ENCODE data around the gene ENOX2.

Gene ENOX2

DNA sequence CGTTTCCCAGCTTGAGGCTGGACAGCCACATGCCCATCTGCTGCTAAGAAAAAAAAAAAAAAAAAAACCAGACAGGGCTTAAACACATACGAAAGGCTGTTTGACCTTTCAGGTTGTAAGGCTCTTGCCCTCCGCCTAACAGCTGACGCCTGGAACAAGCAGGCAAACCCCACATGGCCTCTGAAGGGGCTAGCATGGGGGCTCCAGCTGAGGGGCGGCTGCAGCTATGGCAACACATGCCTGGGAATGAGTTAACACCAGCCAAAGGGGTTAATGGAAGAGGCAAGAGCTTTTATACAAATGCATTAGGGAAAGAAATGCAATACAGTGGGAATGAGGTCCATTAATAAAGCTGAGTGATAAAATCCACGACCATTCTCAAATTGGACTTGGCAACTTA, 183.6 kb downstream of the ENOX2 start:
- DNase-seq (ENCODE audit: low read depth), result no peak
- H3K4me3 ChIP-seq (ENCODE audit: low read depth, low read length), result no peak overlapping the region
- TF ChIP-seq, protein P1, sequence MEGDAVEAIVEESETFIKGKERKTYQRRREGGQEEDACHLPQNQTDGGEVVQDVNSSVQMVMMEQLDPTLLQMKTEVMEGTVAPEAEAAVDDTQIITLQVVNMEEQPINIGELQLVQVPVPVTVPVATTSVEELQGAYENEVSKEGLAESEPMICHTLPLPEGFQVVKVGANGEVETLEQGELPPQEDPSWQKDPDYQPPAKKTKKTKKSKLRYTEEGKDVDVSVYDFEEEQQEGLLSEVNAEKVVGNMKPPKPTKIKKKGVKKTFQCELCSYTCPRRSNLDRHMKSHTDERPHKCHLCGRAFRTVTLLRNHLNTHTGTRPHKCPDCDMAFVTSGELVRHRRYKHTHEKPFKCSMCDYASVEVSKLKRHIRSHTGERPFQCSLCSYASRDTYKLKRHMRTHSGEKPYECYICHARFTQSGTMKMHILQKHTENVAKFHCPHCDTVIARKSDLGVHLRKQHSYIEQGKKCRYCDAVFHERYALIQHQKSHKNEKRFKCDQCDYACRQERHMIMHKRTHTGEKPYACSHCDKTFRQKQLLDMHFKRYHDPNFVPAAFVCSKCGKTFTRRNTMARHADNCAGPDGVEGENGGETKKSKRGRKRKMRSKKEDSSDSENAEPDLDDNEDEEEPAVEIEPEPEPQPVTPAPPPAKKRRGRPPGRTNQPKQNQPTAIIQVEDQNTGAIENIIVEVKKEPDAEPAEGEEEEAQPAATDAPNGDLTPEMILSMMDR (IDR thresholded peaks at IDR 0.05; ENCODE audit: insufficient read depth, low read depth, low read length, missing control alignments), result no peak

DNA sequence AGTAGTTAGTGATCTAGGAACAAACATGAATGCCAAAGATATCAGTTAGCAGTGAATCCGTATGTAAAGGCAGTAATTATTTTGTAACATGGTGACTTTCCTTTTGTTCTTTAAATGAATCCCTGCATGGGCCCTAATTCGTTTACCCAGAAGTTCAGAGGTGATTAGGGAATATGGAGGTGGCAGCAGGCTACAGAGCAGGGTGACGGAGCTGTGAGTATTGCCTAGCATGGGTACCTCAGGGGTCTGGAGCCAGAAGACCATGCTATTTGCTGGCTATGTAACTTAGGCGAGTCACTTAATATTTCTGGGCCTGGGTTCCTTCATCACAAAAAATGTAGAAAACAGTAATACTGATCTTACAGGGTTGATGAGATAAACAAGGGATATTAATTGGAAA, 184.9 kb downstream of the ENOX2 start:
- no peak overlapping the region for H3K4me3 ChIP-seq (ENCODE audit: low read depth, low read length)
- no peak for DNase-seq (ENCODE audit: low read depth)

DNA sequence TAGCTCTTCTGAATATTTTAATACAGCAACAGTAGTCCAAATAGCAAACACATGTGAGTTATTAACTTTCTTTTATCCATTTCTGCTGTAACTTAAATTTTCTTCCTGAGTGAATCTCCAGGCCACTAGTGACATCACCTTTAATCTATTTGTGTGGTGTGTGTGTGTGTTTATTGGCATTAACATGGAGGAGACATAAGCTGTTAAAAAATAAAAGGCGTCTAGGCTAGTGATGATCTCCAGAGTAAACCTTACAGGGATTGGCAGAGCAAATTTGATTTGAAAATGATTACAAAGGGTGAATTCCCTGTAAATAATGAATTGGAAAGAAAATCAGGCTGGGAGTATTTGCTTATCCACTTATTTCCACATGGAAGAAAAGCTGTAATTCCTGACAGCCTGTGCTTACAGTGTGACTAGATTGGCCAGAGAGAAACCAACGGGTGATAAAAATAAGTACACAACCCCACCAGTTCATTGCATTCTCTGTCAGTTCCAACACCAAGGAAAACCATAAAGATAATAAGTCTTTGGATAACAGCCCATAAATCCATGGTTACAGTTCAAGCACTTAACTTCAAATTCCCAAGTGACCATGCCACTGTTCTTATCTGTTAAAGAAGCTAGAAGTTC, 186.1 kb downstream of the ENOX2 start:
- TF ChIP-seq, protein P1 (IDR thresholded peaks at IDR 0.05; ENCODE audit: insufficient read depth, low read depth, low read length, missing control alignments), result no peak
- DNase-seq (ENCODE audit: low read depth), result no peak
- no peak overlapping the region for H3K4me3 ChIP-seq (ENCODE audit: low read depth, low read length)

More for the DNA sequence above, 184.9 kb downstream of the ENOX2 start:
- TF ChIP-seq, protein P1 (IDR thresholded peaks at IDR 0.05; ENCODE audit: insufficient read depth, low read depth, low read length, missing control alignments), result no peak

DNA sequence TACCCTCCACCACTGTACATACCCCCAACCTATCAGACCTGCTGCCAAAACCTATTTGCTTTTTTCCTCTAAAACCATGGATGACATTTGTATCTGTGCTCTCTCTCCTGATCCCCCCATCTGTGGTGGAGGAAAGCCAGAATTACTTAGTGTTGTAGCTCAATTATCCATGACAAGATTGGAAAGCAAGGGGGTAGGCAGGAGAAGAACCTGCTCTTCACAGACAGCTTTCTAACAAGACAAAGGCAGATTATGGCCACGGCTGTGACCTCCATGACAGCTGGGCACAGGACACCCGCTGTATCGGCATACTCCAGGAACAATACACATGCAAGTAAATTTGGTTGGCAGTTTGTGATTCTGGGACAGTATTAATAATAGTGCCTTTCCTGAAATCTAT, 186.7 kb downstream of the ENOX2 start:
- no peak for DNase-seq (ENCODE audit: low read depth)
- H3K4me3 ChIP-seq (ENCODE audit: low read depth, low read length), result no peak overlapping the region
- TF ChIP-seq, protein P1 (IDR thresholded peaks at IDR 0.05; ENCODE audit: insufficient read depth, low read depth, low read length, missing control alignments), result no peak

DNA sequence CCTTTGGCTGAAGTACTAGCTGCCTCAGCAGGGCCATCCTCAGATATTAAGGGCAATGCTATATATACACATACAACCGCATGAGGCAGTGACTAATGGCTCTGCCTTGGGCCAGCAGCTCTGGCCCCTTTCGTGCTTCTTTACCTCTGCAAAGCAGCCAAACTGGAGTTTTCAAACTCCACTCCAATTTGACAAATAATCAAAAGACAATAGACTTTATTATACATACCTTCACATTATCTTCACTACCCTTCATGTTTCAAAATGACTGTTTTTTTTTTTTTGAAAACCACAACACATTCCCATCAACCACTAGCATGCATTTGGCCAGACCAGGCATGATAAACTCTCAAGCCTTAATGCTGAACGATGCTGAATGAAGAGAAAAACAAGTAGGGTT, 187.7 kb downstream of the ENOX2 start:
- H3K4me3 ChIP-seq (ENCODE audit: low read depth, low read length), result no peak overlapping the region
- TF ChIP-seq, protein P1 (IDR thresholded peaks at IDR 0.05; ENCODE audit: insufficient read depth, low read depth, low read length, missing control alignments), result no peak
- no peak for DNase-seq (ENCODE audit: low read depth)

DNA sequence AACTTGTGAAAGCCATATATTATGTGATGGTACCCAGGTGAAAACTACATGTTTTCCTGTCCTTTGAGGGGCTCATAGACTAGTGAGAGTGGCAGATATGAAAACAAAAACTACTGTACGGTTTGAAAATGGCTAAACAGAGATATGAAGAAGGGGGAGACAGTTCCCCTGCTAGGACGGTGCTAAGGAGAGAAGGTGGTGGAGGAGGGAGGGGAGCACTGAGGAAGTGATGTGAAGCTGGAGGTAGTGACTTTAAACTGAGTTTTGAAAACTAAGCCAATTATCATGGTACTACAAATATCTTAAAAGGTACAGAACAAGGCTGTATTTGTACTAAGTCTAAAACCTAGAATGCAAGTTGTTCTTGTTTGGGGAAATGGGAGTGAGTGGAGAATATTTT, 188.3 kb downstream of the ENOX2 start:
- no peak for DNase-seq (ENCODE audit: low read depth)
- no peak overlapping the region for H3K4me3 ChIP-seq (ENCODE audit: low read depth, low read length)

More for the DNA sequence above, 188.3 kb downstream of the ENOX2 start:
- TF ChIP-seq, protein P1 (IDR thresholded peaks at IDR 0.05; ENCODE audit: insufficient read depth, low read depth, low read length, missing control alignments), result no peak
